Stomach (tissue), 9 donors: Measurements from ENCODE around the gene TUBA3C. TPM values are rescaled to one million over a fixed set of nuclear protein-coding genes. Genes with fewer than 3 reads are reported as not detected.

Source experiments
- DNase-seq, 2 donors: peaks; one replicate each; pipeline versions ENCODE4 v3.0.0 to v3.0.0-alpha.2; 2013 to 2019
- H3K27ac ChIP-seq, 5 donors: fragments of 200-600 bp in 4 of 5; sonication (generic) in 4 of 5; one replicate each; pipeline ENCODE4 v1.5.1; 2013 to 2019; ENCODE audit warnings: mild to moderate bottlenecking in 1 of 5, moderate library complexity in 1 of 5
- H3K27me3 ChIP-seq, 3 donors: fragments of 200-600 bp; sonication (generic); one replicate each; pipeline ENCODE4 v1.5.1; 2017 to 2019; ENCODE audit warnings: mixed run types in 1 of 3
- H3K36me3 ChIP-seq, 4 donors: fragments of 200-600 bp; sonication (generic); 1 replicate in 3 of 4; 2 replicates in 1 of 4; pipeline ENCODE4 v1.5.1; 2016 to 2019
- H3K4me1 ChIP-seq, 4 donors: fragments of 200-600 bp; sonication (generic); one replicate each; pipeline ENCODE4 v1.5.1; 2016 to 2019
- H3K4me3 ChIP-seq, 4 donors: fragments of 200-600 bp; sonication (generic) in 3 of 4; one replicate each; pipeline ENCODE4 v1.5.1; 2016 to 2019; ENCODE audit warnings: mild to moderate bottlenecking in 1 of 4
- H3K9me3 ChIP-seq, 4 donors: fragments of 200-600 bp; sonication (generic); one replicate each; pipeline ENCODE4 v1.5.1; 2016 to 2019
- EP300 ChIP-seq: sonication (generic); formaldehyde crosslinking; IDR thresholded peaks from one replicate; pipeline ENCODE4 v1.6.1; 2017; ENCODE audit warnings: antibody characterized with exemption
- POLR2A ChIP-seq, 4 donors: fragments of 450-650 bp; IDR thresholded peaks; one replicate each; pipeline ENCODE4 v1.6.1; 2016; ENCODE audit warnings: antibody characterized with exemption in 4 of 4, control low read depth in 2 of 4, mild to moderate bottlenecking in 1 of 4, moderate library complexity in 1 of 4
- POLR2AphosphoS5 ChIP-seq, 3 donors: sonication (generic); formaldehyde crosslinking; IDR thresholded peaks; one replicate each; pipeline ENCODE4 v1.6.1; 2016; ENCODE audit warnings: antibody characterized with exemption in 3 of 3
- WGBS, 5 donors: extraction: QIAGEN DNeasy Blood & Tissue Kit in 3 of 5; methylation state at CpG; one replicate each; pipeline versions ENCODE4 v1.1.5 to v1.1.7; 2013 to 2018; 5-methylcytosine and 5-hydroxymethylcytosine counted together
- intact Hi-C: fragments of 100-400 bp; cut with DNase I; formaldehyde crosslinking; loops from one replicate; pipeline ENCODE4 v1.15.1; 2023; ENCODE audit warnings: low total_unique reads
- polyA plus RNA-seq, 3 donors: library from polyadenylated mRNA; stranded (reverse); fragments of 200-250 nt; gene quantifications; one replicate each; pipeline ENCODE4 v1.2.3, GENCODE V29; 2013
- total RNA-seq, 5 donors: library from RNA; depleted of rRNA; stranded (reverse); fragments of >200 nt; gene quantifications; one replicate each; pipeline versions ENCODE4 v1.1.0 to v1.2.3, GENCODE V29; 2014 to 2016
- TF ChIP-seq, protein P1 (sequence below), 7 experiments: fragments of 450-650 bp in 4 of 7; fragments of 200-600 bp in 3 of 7; sonication (generic) in 3 of 7; IDR thresholded peaks; one replicate each; pipeline ENCODE4 v1.5.1; 2016 to 2019; ENCODE audit warnings: antibody characterized with exemption in 7 of 7, control low read depth in 2 of 7, mild to moderate bottlenecking in 1 of 7
- donor health status: healthy with polysubstance abuse.
- donor health status: Bipolar disorder and iron deficiency.
- donor health status: healthy.

Gene TUBA3C
- total and polyA plus RNA-seq, 8 donors: 0.13 to 0.25 TPM; not detected in 6

DNA sequence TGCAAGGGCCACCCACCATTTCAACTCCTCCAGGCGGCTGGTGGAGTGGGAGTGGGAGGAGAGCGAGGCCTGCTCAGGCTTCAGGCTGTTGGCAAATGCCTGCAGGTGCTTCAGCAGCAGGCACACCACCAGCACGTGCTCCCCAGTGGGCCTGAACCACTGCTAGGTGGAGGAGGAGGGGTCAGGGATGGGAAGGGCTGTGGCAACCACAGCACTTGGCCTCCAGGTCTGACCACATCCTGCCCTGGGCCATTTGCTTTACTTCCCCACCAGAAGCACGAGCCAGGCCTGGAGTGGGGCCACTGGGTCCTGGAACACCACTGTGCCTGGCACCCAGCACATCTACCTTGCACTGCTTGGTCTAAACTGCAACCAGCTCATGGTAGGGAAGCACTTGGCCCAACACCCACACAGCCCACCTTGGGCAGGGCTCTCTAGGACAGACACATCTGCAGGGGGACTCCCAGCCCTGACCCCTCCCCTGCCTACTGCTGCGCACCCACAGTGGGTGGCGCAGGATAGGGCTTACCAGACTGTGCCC is 26.2 kb downstream of the TUBA3C start:
- 51 to 75% (median 64%) methylated on average over 4 to 6 of the region's 6 CpGs for WGBS, 5 donors
- intact Hi-C loops: no loop called here

DNA sequence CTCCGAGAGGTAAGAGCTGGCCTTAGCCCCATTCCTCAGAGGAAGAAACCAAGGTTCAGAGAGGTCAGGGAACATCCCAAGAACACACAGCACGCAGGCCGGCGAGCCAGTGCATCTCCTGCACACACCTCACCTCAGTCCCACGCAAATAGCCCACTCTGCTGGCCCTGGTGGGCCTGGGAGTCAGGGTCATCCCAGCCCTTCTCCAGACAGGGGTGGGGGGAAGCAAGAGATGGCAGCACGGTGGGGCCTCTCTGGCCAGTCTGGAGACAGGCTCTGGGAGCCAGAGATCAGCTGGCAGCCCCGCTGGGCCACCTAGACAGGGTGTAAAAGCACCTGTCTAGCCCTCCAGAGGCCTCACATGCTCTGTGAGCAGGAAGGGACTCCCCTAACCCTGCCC is 26.8 kb downstream of the TUBA3C start:
- 62 to 79% (median 69%) methylated on average over 4 to 7 of the region's 7 CpGs for WGBS, 5 donors
- Histone ChIP-seq H3K36me3 (no peaks in the 10 kb centered on the region), H3K27ac (no peak overlapping the region), H3K4me1 (no peaks in the 10 kb centered on the region), H3K9me3 (peaks cover 0 to 34% (median 5%) of the 10 kb centered on the region in 4 donors), H3K4me3 (no peak overlapping the region), H3K27me3 (no peaks in the 10 kb centered on the region)
- peak in 1 of 2 donors; percentile 20 for DNase-seq
- intact Hi-C loops: no loop called here
- TF ChIP-seq, protein P1, sequence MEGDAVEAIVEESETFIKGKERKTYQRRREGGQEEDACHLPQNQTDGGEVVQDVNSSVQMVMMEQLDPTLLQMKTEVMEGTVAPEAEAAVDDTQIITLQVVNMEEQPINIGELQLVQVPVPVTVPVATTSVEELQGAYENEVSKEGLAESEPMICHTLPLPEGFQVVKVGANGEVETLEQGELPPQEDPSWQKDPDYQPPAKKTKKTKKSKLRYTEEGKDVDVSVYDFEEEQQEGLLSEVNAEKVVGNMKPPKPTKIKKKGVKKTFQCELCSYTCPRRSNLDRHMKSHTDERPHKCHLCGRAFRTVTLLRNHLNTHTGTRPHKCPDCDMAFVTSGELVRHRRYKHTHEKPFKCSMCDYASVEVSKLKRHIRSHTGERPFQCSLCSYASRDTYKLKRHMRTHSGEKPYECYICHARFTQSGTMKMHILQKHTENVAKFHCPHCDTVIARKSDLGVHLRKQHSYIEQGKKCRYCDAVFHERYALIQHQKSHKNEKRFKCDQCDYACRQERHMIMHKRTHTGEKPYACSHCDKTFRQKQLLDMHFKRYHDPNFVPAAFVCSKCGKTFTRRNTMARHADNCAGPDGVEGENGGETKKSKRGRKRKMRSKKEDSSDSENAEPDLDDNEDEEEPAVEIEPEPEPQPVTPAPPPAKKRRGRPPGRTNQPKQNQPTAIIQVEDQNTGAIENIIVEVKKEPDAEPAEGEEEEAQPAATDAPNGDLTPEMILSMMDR (IDR thresholded peaks at IDR 0.05): no peak
- TF ChIP-seq POLR2A (IDR thresholded peaks at IDR 0.05) (no peak), POLR2AphosphoS5 (IDR thresholded peaks at IDR 0.05) (no peak), EP300 (no peak)

More for the DNA sequence above, 26.2 kb downstream of the TUBA3C start:
- TF ChIP-seq, protein P1 (IDR thresholded peaks at IDR 0.05): no peak
- TF ChIP-seq POLR2AphosphoS5 (IDR thresholded peaks at IDR 0.05): no peak
- no peak for TF ChIP-seq EP300
- TF ChIP-seq POLR2A (IDR thresholded peaks at IDR 0.05): no peak
- H3K27me3 ChIP-seq: no peaks in the 10 kb centered on the region
- no peak overlapping the region for H3K27ac ChIP-seq
- H3K36me3 ChIP-seq: no peaks in the 10 kb centered on the region
- peaks cover 0 to 28% (median 3%) of the 10 kb centered on the region in 4 donors for H3K9me3 ChIP-seq
- no peaks in the 10 kb centered on the region for H3K4me1 ChIP-seq
- DNase-seq: peak in 1 of 2 donors; percentile 23
- no peak overlapping the region for H3K4me3 ChIP-seq

DNA sequence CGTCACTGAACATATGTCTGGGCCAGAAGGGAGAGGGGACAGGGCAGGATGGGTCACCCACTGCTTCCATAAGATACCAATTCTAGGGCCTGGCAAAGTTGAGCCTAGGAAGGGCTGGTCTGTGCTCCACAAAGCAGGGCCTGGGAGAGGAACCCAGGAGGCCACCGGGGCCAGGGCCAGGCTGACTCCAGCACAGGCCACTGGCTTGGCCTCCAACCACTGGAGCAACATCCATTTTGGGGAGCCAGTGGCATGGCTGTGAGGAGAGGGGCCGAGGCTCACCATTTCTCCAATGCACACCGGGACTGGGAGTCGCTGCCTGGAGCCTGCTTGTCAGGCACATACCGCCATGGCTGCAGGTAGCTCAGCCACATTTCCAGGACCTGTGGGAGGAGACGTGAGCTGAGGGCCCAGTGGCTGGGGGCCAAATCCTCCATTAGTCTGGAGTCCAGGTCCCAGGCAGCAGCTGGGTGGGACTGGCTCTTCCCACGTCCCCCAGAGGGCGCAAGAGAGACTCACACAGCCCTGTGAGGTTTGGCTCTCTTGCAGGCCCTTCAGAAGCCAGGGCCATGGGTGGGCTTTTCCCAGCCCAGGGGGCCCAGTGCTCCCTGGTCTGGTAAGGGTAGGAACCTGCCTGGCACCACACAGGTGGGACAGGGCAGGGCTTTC is 27.7 kb downstream of the TUBA3C start:
- Histone ChIP-seq H3K4me1 (no peaks in the 10 kb centered on the region), H3K4me3 (no peak overlapping the region), H3K27ac (no peak overlapping the region), H3K36me3 (no peaks in the 10 kb centered on the region), H3K9me3 (peaks cover 0 to 41% (median 8%) of the 10 kb centered on the region in 4 donors), H3K27me3 (no peaks in the 10 kb centered on the region)
- no peak for DNase-seq
- TF ChIP-seq POLR2A (IDR thresholded peaks at IDR 0.05) (no peak), EP300 (no peak), POLR2AphosphoS5 (IDR thresholded peaks at IDR 0.05) (no peak)
- TF ChIP-seq, protein P1 (IDR thresholded peaks at IDR 0.05): no peak
- 65 to 80% (median 76%) methylated on average over 7 to 9 of the region's 9 CpGs for WGBS, 5 donors
- intact Hi-C loops: no loop called here

DNA sequence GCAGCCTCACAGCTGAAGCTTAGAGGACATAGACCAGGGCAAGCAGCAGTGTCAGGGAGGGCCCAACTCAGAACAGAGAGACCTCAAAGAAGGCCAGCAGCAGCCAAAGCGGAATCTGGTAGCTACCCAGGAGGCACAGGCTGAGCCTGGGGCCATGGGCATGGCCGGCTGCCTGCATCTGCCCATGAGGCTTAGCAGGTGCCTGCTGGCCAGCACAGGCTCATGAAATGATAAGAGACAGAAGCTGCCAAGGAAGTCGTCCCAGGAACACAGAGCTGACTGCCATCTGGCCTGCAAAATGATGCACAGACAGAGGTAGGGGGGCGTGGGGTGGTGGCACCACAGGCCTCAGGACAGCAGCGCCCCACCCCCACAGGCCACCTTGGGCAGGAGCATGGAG is 29.2 kb downstream of the TUBA3C start:
- intact Hi-C loops: no loop called here
- H3K36me3 ChIP-seq: no peaks in the 10 kb centered on the region
- no peaks in the 10 kb centered on the region for H3K27me3 ChIP-seq
- H3K4me3 ChIP-seq: no peak overlapping the region
- peaks cover 0 to 49% (median 16%) of the 10 kb centered on the region in 4 donors for H3K9me3 ChIP-seq
- H3K4me1 ChIP-seq: no peaks in the 10 kb centered on the region
- no peak for DNase-seq
- TF ChIP-seq POLR2A (IDR thresholded peaks at IDR 0.05) (no peak), EP300 (no peak), POLR2AphosphoS5 (IDR thresholded peaks at IDR 0.05) (no peak)
- TF ChIP-seq, protein P1 (IDR thresholded peaks at IDR 0.05): no peak
- no peak overlapping the region for H3K27ac ChIP-seq
- 37 to 64% (median 59%) methylated on average over 3 to 5 of the region's 5 CpGs for WGBS, 5 donors
